Heart left ventricle (tissue), 16 donors: ENCODE data around the gene ST6GALNAC1. TPM values are rescaled to one million over a fixed set of nuclear protein-coding genes. Genes with fewer than 3 reads are reported as not detected.

ENCODE experiments used
- ATAC-seq, 4 donors: fragments of 200-7000 bp; cut with Tn5 transposase; one replicate each; pipeline ENCODE4 v1.9.1; 2020 to 2022; ENCODE audit warnings: moderate library complexity in 4 of 4, mild to moderate bottlenecking in 3 of 4, moderate number of reproducible peaks in 1 of 4
- DNase-seq, 5 donors: peaks; one replicate each; pipeline ENCODE4 v3.0.0-alpha.2; 2020
- H3K27ac ChIP-seq, 12 donors: fragments of 200-600 bp; sonication (generic) in 4 of 12; one replicate each; pipeline versions ENCODE4 v1.5.0 to v1.8.0; 2016 to 2022; ENCODE audit warnings: mild to moderate bottlenecking in 2 of 12
- H3K27me3 ChIP-seq, 9 donors: fragments of 200-600 bp; sonication (generic) in 2 of 9; one replicate each; pipeline versions ENCODE4 v1.5.1 to v1.8.0; 2016 to 2022; ENCODE audit warnings: mild to moderate bottlenecking in 3 of 9
- H3K36me3 ChIP-seq, 9 donors: fragments of 200-600 bp; sonication (generic) in 2 of 9; one replicate each; pipeline versions ENCODE4 v1.5.0 to v1.8.0; 2018 to 2022; ENCODE audit warnings: mild to moderate bottlenecking in 2 of 9
- H3K4me1 ChIP-seq, 12 donors: fragments of 200-600 bp; sonication (generic) in 4 of 12; one replicate each; pipeline versions ENCODE4 v1.5.0 to v1.8.0; 2016 to 2022; ENCODE audit warnings: mild to moderate bottlenecking in 3 of 12
- H3K4me3 ChIP-seq, 12 donors: fragments of 200-600 bp; sonication (generic) in 4 of 12; one replicate each; pipeline versions ENCODE4 v1.5.0 to v1.8.0; 2017 to 2022; ENCODE audit warnings: mild to moderate bottlenecking in 9 of 12, moderate library complexity in 4 of 12
- H3K9me3 ChIP-seq, 12 donors: fragments of 200-600 bp; sonication (generic) in 4 of 12; one replicate each; pipeline versions ENCODE4 v1.5.0 to v1.8.0; 2016 to 2022; ENCODE audit warnings: mild to moderate bottlenecking in 1 of 12
- CTCF ChIP-seq, 12 donors: fragments of 200-600 bp; sonication (generic) in 4 of 12; IDR thresholded peaks; one replicate each; pipeline versions ENCODE4 v1.5.0 to v1.8.0; 2018 to 2022; ENCODE audit warnings: antibody characterized with exemption in 12 of 12, mild to moderate bottlenecking in 5 of 12
- POLR2A ChIP-seq, 2 donors: fragments of 450-650 bp; IDR thresholded peaks; one replicate each; pipeline ENCODE4 v1.6.1; 2017; ENCODE audit warnings: antibody characterized with exemption in 2 of 2, mild to moderate bottlenecking in 2 of 2, moderate library complexity in 2 of 2
- WGBS, 4 donors: extraction: QIAGEN DNeasy Blood & Tissue Kit in 2 of 4; methylation state at CpG; one replicate each; pipeline versions ENCODE4 v1.1.5 to v1.1.7; 2013 to 2018; 5-methylcytosine and 5-hydroxymethylcytosine counted together
- intact Hi-C, 10 donors: fragments of 100-400 bp; cut with DNase I; formaldehyde crosslinking; loops; one replicate each; pipeline versions ENCODE4 v1.11.1 to v1.14.2; 2022
- long read RNA-seq, 3 donors: library from polyadenylated mRNA; unstranded; transcript quantifications; one replicate each; pipeline ENCODE4 v2.0.0, GENCODE V29; 2020 to 2021
- polyA plus RNA-seq, 2 donors: library from polyadenylated mRNA; stranded (reverse); fragments of 200-250 nt; gene quantifications; one replicate each; pipeline ENCODE4 v1.2.3, GENCODE V29; 2013
- total RNA-seq, 9 donors: library from RNA; depleted of rRNA in 2 of 9; stranded (reverse); fragments of >200 nt in 2 of 9; fragmentation: NEBNext Ultra II Directional in 3 of 9; extraction: Animal tissue kit (Norgen Biotek cat#: 25700) in 3 of 9; gene quantifications; one replicate each; pipeline versions ENCODE4 v1.1.0 to v1.2.4, GENCODE V29; 2016 to 2023
- donor health status: ischemic (EF 13 %, LVEDD 7.1; RV severe dilation, severe dysfunction).
- donor health status: healthy with polysubstance abuse.
- donor health status: DM: no; HTN: yes; CAD: no.
- donor health status: DM: no; HTN: no; CAD: no.
- donor health status: ischemic (EF 25% LVEDD 6.9; RV normal size, moderate dysfunction).
- donor health status: ischemic (EF 25% LVEDD 5.7; RV mildly dilated, moderate dysfunction).
- donor health status: healthy.
- donor health status: DM: yes; HTN: yes; CAD: no.
- donor health status: ischemic (EF 35%, LVEDD 5.7; RV mildly dilated, moderate dysfunction).
- donor health status: nonischemic (EF 11% LVEDD 7.7; RV severe dilation, severe dysfunction).
- donor health status: DM: yes; HTN: yes; CAD: no.
- donor health status: PGD.
- donor health status: ischemic (EF 29% LVEDD 5.4; RV normal size, mild dysfunction).
- donor health status: nonischemic (EF 23%, LVEDD 6.1; RV moderate dilation, normal function).

ST6GALNAC1 gene
- total RNA-seq (10 to 100 TPM in 1 of 9 donors, 1 to 10 TPM in 8; 1.7 to 10.3 (median 3.5) TPM), polyA plus RNA-seq (1 to 10 TPM; 3.1 to 4.2 TPM)
- long read RNA-seq, donor 1, partial matches to known transcripts: 3 of 5 reads
- long read RNA-seq, donor 1, other reads (novel, unspliced or antisense): 0 of 5 reads
- long read RNA-seq, donor 2, partial matches to known transcripts: 2 of 8 reads
- long read RNA-seq, donor 2, other reads (novel, unspliced or antisense): 3 of 8 reads
- long read RNA-seq, donor 3: 0 reads

- peak in 4 of 5 donors; percentile 40 to 53 (median 47) for DNase-seq
- Histone ChIP-seq H3K9me3 (peaks cover 0 to 18% (median 3%) of the 10 kb centered on the region in 12 donors), H3K4me3 (peak within 1 kb of the TSS in 11 of 12 donors; percentile 20 to 52 (median 43)), H3K27me3 (no peaks in the 10 kb centered on the region), H3K4me1 (peaks cover 0 to 29% (median 5%) of the 10 kb centered on the region in 12 donors), H3K27ac (peak within 1 kb of the TSS; percentile 54 to 87 (median 74)), H3K36me3 (no peaks in the 10 kb centered on the region)
- WGBS, 4 donors: 51 to 65% (median 62%) methylated on average over 7 of the region's 7 CpGs
- no peak for TF ChIP-seq POLR2A (IDR thresholded peaks at IDR 0.05)
- no peak for TF ChIP-seq CTCF (IDR thresholded peaks at IDR 0.05)
- ATAC-seq: peak; percentile 82 to 96 (median 89)
- intact Hi-C loops: no loop called here
These were observed at the start of gene ST6GALNAC1 for GRCh38 chr17:76643553-76644148. TSS of gene ST6GALNAC1 (minus strand) at chr17:76643757. CDS start at chr17:76643638, 119 bp downstream.

GRCh38 chr17:76691379-76692191 is 48.0 kb upstream of the ST6GALNAC1 start:
- WGBS, 4 donors: 52 to 65% (median 59%) methylated on average over 14 of the region's 14 CpGs
- TF ChIP-seq POLR2A (IDR thresholded peaks at IDR 0.05) (no peak), CTCF (IDR thresholded peaks at IDR 0.05) (no peak)
- no peaks in the 10 kb centered on the region for H3K9me3 ChIP-seq
- H3K4me3 ChIP-seq: no peak overlapping the region
- H3K27me3 ChIP-seq: no peaks in the 10 kb centered on the region
- intact Hi-C loops: no loop called here
- ATAC-seq: peak in 2 of 4 donors; percentile 22 to 49
- peaks cover 0 to 10% (median 0%) of the 10 kb centered on the region in 9 donors for H3K36me3 ChIP-seq
- DNase-seq: peak in 1 of 5 donors; percentile 25
- peaks cover 19 to 100% (median 88%) of the 10 kb centered on the region in 12 donors for H3K4me1 ChIP-seq
- peak overlapping the region; percentile 67 to 99 (median 93) for H3K27ac ChIP-seq

- no peak overlapping the region for H3K4me3 ChIP-seq
- intact Hi-C loops: no loop called here
- H3K36me3 ChIP-seq: peaks cover 0 to 8% (median 0%) of the 10 kb centered on the region in 9 donors
- no peaks in the 10 kb centered on the region for H3K27me3 ChIP-seq
- WGBS, 4 donors: 45 to 64% (median 60%) methylated on average over 13 of the region's 13 CpGs
- TF ChIP-seq CTCF (IDR thresholded peaks at IDR 0.05) (no peak), POLR2A (IDR thresholded peaks at IDR 0.05) (no peak)
- peak in 2 of 5 donors; percentile 10 to 22 for DNase-seq
- H3K4me1 ChIP-seq: peaks cover 13 to 100% (median 88%) of the 10 kb centered on the region in 12 donors
- peak overlapping the region; percentile 53 to 99 (median 93) for H3K27ac ChIP-seq
- ATAC-seq: no peak
- H3K9me3 ChIP-seq: no peaks in the 10 kb centered on the region
These were observed 47.2 kb upstream of the ST6GALNAC1 start for GRCh38 chr17:76690596-76691280.
